Amygdala (tissue), 56 donors: Measurements from ENCODE around the gene PMP22.

Experiments
- DNase-seq, 56 donors: peaks; one replicate each; lab custom pipeline; 2025; lab: John Stamatoyannopoulos, UW

PMP22 gene

GRCh38 chr17:15257258-15257788 is 7.8 kb downstream of the PMP22 start:
- peak in 55 of 56 donors; percentile 41 to 96 (median 87) for DNase-seq

- DNase-seq, result no peak
Observed at GRCh38 chr17:15256689-15257088, 8.4 kb downstream of the PMP22 start.

- DNase-seq, result peak in 1 of 56 donors; percentile 46
Observed at GRCh38 chr17:15255713-15256454, 9.2 kb downstream of the PMP22 start.

GRCh38 chr17:15250135-15250860 is 14.8 kb downstream of the PMP22 start:
- no peak for DNase-seq

- no peak for DNase-seq
Observed at GRCh38 chr17:15249487-15249886, 15.6 kb downstream of the PMP22 start.

- no peak for DNase-seq
Observed at GRCh38 chr17:15247891-15248529, 17.1 kb downstream of the PMP22 start.

- no peak for DNase-seq
Observed at GRCh38 chr17:15245054-15245453, 20.1 kb downstream of the PMP22 start.

GRCh38 chr17:15240644-15241043 is 24.5 kb downstream of the PMP22 start:
- DNase-seq, result no peak

- DNase-seq, result no peak
Observed at GRCh38 chr17:15239491-15239890, 25.6 kb downstream of the PMP22 start.

- DNase-seq, result no peak
Observed at GRCh38 chr17:15238676-15239422, 26.3 kb downstream of the PMP22 start.

- DNase-seq, result no peak
Observed at GRCh38 chr17:15238057-15238456, 27.1 kb downstream of the PMP22 start.

GRCh38 chr17:15237106-15237425 is 28.1 kb downstream of the PMP22 start:
- no peak for DNase-seq

GRCh38 chr17:15236281-15237105 is 28.6 kb downstream of the PMP22 start:
- no peak for DNase-seq

GRCh38 chr17:15233971-15234370 is 31.2 kb downstream of the PMP22 start:
- peak in 2 of 56 donors; percentile 12 to 14 for DNase-seq

- DNase-seq, result peak in 13 of 56 donors; percentile 4 to 42 (median 20)
Observed at GRCh38 chr17:15233022-15233805, 31.9 kb downstream of the PMP22 start.

GRCh38 chr17:15232517-15232915 is 32.6 kb downstream of the PMP22 start:
- DNase-seq, result no peak

- peak in 53 of 56 donors; percentile 19 to 90 (median 73) for DNase-seq
Observed at GRCh38 chr17:15231851-15232516, 33.1 kb downstream of the PMP22 start.

GRCh38 chr17:15230866-15231265 is 34.3 kb downstream of the PMP22 start:
- DNase-seq, result no peak
